Esophagus squamous epithelium (tissue), 5 donors: ENCODE data around the gene FAM222A. TPM values are rescaled to one million over a fixed set of nuclear protein-coding genes. Genes with fewer than 3 reads are reported as not detected.
A peak's percentile ranks its signal among the peaks of the same experiment; 100 is the strongest.

Experiments used
- DNase-seq: peaks from one replicate; lab custom pipeline; 2025; lab: John Stamatoyannopoulos, UW
- H3K27ac ChIP-seq, 4 donors: fragments of 200-600 bp; sonication (generic); one replicate each; pipeline ENCODE4 v1.5.1; 2016 to 2019; ENCODE audit warnings: mild to moderate bottlenecking in 1 of 4
- H3K27me3 ChIP-seq, 4 donors: fragments of 200-600 bp; sonication (generic); 1 replicate in 3 of 4; 2 replicates in 1 of 4; pipeline versions ENCODE4 v1.5.1 to v1.6.0; 2017 to 2021; ENCODE audit warnings: antibody characterized with exemption in 1 of 4
- H3K36me3 ChIP-seq, 3 donors: fragments of 200-600 bp; sonication (generic); one replicate each; pipeline ENCODE4 v1.5.1; 2016 to 2019
- H3K4me1 ChIP-seq, 3 donors: fragments of 200-600 bp; sonication (generic); one replicate each; pipeline ENCODE4 v1.5.1; 2017 to 2019
- H3K4me3 ChIP-seq, 4 donors: fragments of 200-600 bp; sonication (generic); 1 replicate in 3 of 4; 2 replicates in 1 of 4; pipeline ENCODE4 v1.5.1; 2016 to 2019; ENCODE audit warnings: mild to moderate bottlenecking in 2 of 4, moderate library complexity in 1 of 4
- H3K9me3 ChIP-seq, 3 donors: fragments of 200-600 bp; sonication (generic); one replicate each; pipeline ENCODE4 v1.5.1; 2016 to 2019
- POLR2A ChIP-seq, 4 donors: fragments of 450-650 bp; IDR thresholded peaks; one replicate each; pipeline ENCODE4 v1.6.1; 2017; ENCODE audit warnings: antibody characterized with exemption in 4 of 4, mild to moderate bottlenecking in 4 of 4, moderate library complexity in 3 of 4
- WGBS, 2 donors: methylation state at CpG; one replicate each; pipeline ENCODE4 v1.1.5; 2018; 5-methylcytosine and 5-hydroxymethylcytosine counted together
- intact Hi-C: fragments of 100-400 bp; cut with DNase I; formaldehyde crosslinking; loops from one replicate; pipeline ENCODE4 v1.15.0; 2022
- total RNA-seq, 4 donors: library from RNA; depleted of rRNA; stranded (reverse); fragments of >200 nt; gene quantifications; one replicate each; pipeline ENCODE4 v1.1.0, GENCODE V29; 2016
- TF ChIP-seq, protein P1 (sequence below), 6 experiments: fragments of 450-650 bp in 4 of 6; fragments of 200-600 bp in 2 of 6; sonication (generic) in 2 of 6; IDR thresholded peaks; one replicate each; pipeline ENCODE4 v1.5.1; 2016 to 2019; ENCODE audit warnings: antibody characterized with exemption in 6 of 6, mild to moderate bottlenecking in 4 of 6, moderate library complexity in 4 of 6
- donor health status: DM: yes; HTN: yes; CAD: no.

The FAM222A gene
- total RNA-seq, 4 donors from 2014 or later: 0.57 to 9.3 (median 5.0) TPM

GRCh38 chr12:109724321-109724892, 10.8 kb downstream of the FAM222A start:
- intact Hi-C loops: no loop called here
- 87 to 100% methylated on average over 6 to 8 of the region's 14 CpGs for WGBS, 2 donors
- no peaks in the 10 kb centered on the region for H3K36me3 ChIP-seq

DNA sequence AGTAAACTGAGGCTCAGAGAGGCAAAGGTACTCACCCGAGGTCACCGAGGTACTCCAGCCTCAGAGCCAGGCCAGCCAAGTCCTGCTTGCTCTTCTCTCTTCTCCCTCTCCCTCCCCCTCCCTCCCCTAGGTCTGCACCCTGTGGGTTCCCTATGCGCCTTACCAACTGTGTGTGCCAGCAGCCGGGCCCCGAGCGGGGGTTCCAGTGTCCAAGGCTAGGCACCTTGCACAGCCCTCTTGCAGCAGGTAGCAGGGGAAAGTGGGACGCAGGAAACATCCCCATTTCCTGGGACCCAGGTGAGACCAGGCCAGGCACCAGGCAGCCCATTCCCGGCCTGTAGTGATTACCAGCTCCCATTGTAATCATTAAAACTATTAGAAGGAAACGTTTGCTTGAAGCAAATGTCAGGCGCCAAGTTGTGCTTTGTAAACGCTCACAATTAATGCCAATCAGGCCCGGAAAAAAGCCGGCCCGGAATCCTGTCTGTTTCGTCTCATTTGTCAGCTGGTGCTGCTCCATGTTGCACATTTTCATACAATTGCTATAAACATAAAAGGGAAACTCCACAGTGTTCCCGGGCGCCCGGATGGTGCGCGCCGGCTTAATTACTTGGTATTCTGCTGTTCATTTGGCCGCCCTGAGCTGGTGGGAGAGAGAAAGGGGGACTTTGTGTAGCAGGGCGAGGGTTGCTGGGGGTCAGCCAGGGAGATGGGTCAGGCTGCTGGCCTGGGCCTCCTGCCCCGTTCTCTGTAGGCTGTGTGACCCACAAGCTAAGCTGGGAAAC, 11.9 kb downstream of the FAM222A start:
- TF ChIP-seq POLR2A (IDR thresholded peaks at IDR 0.05): no peak
- TF ChIP-seq, protein P1, sequence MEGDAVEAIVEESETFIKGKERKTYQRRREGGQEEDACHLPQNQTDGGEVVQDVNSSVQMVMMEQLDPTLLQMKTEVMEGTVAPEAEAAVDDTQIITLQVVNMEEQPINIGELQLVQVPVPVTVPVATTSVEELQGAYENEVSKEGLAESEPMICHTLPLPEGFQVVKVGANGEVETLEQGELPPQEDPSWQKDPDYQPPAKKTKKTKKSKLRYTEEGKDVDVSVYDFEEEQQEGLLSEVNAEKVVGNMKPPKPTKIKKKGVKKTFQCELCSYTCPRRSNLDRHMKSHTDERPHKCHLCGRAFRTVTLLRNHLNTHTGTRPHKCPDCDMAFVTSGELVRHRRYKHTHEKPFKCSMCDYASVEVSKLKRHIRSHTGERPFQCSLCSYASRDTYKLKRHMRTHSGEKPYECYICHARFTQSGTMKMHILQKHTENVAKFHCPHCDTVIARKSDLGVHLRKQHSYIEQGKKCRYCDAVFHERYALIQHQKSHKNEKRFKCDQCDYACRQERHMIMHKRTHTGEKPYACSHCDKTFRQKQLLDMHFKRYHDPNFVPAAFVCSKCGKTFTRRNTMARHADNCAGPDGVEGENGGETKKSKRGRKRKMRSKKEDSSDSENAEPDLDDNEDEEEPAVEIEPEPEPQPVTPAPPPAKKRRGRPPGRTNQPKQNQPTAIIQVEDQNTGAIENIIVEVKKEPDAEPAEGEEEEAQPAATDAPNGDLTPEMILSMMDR (IDR thresholded peaks at IDR 0.05): no peak
- intact Hi-C loops: no loop called here
- H3K27me3 ChIP-seq: no peaks in the 10 kb centered on the region
- no peak overlapping the region for H3K27ac ChIP-seq
- no peak for DNase-seq
- H3K36me3 ChIP-seq: no peaks in the 10 kb centered on the region
- 51 to 67% methylated on average over 8 to 12 of the region's 24 CpGs for WGBS, 2 donors
- H3K4me1 ChIP-seq: peaks cover 0 to 68% (median 0%) of the 10 kb centered on the region in 3 donors
- H3K4me3 ChIP-seq: no peak overlapping the region
- no peaks in the 10 kb centered on the region for H3K9me3 ChIP-seq

More at GRCh38 chr12:109724321-109724892, 10.8 kb downstream of the FAM222A start:
- no peaks in the 10 kb centered on the region for H3K9me3 ChIP-seq
- H3K27me3 ChIP-seq: peaks cover 0 to 3% (median 0%) of the 10 kb centered on the region in 4 donors
- DNase-seq: no peak
- no peak for TF ChIP-seq POLR2A (IDR thresholded peaks at IDR 0.05)
- TF ChIP-seq, protein P1 (IDR thresholded peaks at IDR 0.05): no peak
- H3K4me3 ChIP-seq: no peak overlapping the region
- peaks cover 0 to 69% (median 0%) of the 10 kb centered on the region in 3 donors for H3K4me1 ChIP-seq
- no peak overlapping the region for H3K27ac ChIP-seq

GRCh38 chr12:109726106-109726497, 12.5 kb downstream of the FAM222A start:
- Histone ChIP-seq H3K9me3 (no peaks in the 10 kb centered on the region), H3K4me1 (peaks cover 0 to 64% (median 0%) of the 10 kb centered on the region in 3 donors), H3K27ac (no peak overlapping the region), H3K4me3 (no peak overlapping the region), H3K27me3 (no peaks in the 10 kb centered on the region), H3K36me3 (no peaks in the 10 kb centered on the region)
- no peak for TF ChIP-seq POLR2A (IDR thresholded peaks at IDR 0.05)
- TF ChIP-seq, protein P1 (IDR thresholded peaks at IDR 0.05): no peak
- no peak for DNase-seq
- intact Hi-C loops: no loop called here
- WGBS, 2 donors: 71 to 100% methylated on average over 1 of the region's 1 CpG

DNA sequence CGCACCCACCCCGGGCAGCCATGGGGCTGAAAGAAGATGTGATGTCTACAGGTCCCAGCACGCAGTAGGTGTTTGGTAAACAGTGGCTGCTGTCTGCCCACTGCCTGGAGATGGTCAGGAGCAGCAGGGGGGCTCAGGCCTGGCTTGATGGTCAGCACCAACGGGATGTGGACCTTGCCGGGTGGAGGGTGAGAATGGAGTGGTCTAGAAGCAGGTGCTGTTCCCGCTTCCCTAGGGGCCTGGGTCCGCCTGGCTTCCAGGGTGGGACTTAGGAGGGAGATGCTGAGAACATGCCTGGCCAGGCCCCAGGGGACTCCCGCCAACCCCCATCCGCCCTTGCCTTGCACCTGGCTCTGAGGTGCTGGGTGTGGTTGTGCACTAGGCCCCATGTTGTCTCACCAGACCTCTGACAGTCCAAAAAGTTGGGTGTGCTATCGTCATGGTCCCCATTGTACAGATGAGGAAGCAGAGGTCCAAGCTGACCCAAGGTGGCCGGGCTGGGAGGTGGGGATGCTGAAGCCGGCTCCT, 12.9 kb downstream of the FAM222A start:
- Histone ChIP-seq H3K4me1 (peaks cover 0 to 64% (median 0%) of the 10 kb centered on the region in 3 donors), H3K27me3 (no peaks in the 10 kb centered on the region), H3K27ac (peak overlapping the region in 1 of 4 donors; percentile 21), H3K9me3 (no peaks in the 10 kb centered on the region), H3K36me3 (no peaks in the 10 kb centered on the region), H3K4me3 (no peak overlapping the region)
- 66 to 91% methylated on average over 4 of the region's 12 CpGs for WGBS, 2 donors
- no peak for DNase-seq
- intact Hi-C loops: no loop called here
- TF ChIP-seq POLR2A (IDR thresholded peaks at IDR 0.05): no peak
- TF ChIP-seq, protein P1 (IDR thresholded peaks at IDR 0.05): no peak
